Middle frontal gyrus (tissue), 1 donor: ENCODE measurements around the gene SRI.
"Not testable (repeated sequence)": the region's sequence is repeated elsewhere in the genome, so short reads cannot be mapped to it uniquely, and the experiment has no call there.

ENCODE experiments used
- DNase-seq: peaks from one replicate; pipeline ENCODE4 v3.0.0-alpha.2; 2015; ENCODE audit warnings: low spot score; ENCODE audit errors: extremely low spot score

Gene SRI

DNA sequence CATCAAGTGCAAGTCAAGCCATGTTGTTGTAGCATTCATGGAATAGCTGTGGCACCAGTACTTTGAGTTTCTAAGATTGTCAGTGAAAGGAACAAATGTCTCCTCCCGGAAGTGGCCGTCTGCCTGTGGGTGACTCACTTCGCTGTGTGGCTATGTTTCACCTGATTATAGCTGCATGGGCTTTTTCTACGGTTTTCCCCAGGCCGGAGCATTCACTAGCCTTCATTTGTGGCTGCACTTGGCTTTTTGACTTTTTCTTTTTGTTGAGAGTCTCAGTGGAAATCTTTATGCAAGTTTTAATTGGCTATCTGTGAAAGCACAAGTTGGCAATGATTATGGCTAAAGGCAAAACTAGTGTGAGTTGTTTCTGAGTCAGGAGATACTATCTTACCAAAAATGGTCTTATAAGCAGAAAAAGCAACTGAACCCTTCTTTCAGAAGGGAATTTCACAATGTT is 35.0 kb downstream of the SRI start:
- no peak for DNase-seq

DNA sequence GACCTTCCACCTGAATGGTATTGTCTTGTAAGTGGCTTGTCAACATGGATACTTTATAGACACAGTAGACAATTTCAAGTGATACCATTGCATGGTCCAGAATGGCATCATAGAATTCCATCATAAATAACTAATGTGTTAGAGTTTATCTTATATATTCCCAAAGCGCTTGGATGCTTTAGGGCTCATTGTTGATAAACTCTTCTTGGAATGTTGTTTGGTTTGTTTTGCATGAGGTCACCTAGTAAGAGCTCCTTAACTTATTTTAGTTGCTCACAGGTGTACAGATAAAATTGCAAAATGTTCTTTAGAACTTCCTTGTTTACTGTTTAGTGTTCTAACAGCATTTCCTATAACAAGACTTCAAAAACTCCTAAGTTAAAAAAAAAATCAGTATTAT is 36.8 kb downstream of the SRI start:
- no peak for DNase-seq

DNA sequence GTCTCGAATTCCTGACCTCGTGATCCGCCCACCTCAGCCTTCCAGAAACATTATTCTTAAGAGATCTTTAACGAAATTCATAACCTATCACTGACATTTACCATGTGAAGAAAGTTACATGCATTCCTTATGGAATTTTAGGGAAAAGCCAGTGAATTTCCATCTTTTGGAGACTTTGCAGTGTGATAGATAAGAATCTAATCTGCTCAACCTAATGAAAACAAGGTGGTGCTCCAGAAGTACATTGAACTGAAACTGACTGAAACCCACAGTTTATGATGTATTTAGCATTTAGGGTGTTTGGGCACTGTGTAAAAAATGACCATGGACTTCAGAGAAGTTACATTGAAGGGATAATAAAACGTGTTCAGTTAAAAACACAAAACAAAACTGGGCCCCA is 43.6 kb downstream of the SRI start:
- no peak for DNase-seq

DNA sequence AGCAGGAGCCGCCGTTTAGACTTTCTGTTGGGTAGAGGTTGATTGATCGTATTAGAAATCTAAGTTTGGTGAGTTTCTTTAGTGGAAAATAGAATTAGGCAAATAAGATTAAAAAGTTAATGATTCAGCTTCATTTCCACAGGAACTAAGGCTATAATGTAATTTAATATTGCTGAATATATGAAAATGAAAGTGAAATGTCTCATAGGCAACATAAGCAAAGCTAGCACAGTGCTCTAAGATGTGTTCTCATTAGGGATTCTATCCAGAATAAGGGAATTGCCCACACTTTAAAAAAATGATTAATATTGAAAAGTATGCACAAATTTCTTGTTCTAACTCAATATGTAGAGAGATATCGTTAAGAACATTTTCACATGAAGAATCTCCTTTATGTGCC is 47.0 kb downstream of the SRI start:
- no peak for DNase-seq

DNA sequence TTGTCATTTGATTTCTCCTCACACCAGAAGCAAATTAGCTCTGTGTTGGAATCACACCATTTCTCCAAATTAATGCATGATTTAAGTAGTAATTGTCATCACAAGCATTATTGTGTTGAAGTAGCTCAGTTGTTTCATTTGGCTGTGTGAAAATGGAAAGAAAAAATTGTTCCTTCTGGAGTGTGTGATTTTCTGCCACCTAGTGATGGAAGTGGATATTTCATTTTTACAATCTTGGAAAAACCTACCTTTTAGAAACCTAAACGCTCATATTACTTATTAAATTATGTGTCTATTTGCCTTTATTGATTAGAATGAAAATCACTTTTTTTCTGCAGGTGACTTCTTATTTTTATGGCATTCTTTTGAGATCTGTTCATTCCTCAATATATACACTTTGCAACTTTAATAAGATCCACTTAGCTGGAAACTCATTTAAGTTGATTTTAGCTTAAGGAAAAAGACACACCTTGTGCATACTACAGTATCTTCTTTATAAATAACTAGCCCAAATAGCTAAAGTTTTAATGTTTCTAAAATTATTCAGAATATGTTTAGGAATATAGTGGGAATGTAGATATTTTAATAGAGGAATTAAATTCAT is 50.0 kb downstream of the SRI start:
- peak; percentile 37 for DNase-seq

DNA sequence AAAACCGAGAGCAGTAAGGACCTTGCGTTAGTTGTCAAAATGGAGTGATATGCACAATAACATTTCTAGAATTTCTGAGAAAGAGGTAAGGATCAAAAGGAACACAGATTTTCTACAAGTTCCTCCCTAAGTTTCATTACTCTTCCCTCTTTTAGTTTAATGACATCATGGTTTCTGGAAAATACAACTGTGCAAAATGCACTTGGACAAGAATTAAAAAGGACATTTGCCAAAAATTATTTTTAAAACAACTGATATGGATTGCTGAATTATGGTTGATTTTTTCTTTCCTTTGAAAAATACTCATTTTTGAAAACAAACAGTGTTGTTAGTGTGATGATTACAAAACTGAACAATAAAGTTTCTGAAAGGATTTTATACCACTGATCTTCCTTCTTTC is 52.1 kb downstream of the SRI start:
- no peak for DNase-seq

DNA sequence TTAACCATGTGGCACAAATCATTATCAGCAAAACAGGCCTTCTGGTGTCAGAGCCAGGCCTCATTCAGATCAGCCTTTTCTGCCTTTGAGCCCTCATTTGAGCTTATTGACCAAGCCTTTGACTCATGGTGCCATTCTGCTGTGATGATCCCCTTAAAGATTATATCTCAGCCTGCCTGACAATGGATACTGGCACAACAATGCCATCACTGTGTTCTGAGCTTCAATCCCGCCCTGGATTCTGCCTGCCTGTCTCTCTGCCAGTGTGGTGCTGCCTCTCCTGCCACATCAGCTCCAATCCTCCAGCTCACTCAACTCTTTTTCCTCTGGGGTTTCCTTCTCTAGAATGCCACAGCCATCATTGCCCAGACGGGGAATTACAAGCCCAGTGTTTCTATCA is 52.6 kb downstream of the SRI start:
- no peak for DNase-seq

DNA sequence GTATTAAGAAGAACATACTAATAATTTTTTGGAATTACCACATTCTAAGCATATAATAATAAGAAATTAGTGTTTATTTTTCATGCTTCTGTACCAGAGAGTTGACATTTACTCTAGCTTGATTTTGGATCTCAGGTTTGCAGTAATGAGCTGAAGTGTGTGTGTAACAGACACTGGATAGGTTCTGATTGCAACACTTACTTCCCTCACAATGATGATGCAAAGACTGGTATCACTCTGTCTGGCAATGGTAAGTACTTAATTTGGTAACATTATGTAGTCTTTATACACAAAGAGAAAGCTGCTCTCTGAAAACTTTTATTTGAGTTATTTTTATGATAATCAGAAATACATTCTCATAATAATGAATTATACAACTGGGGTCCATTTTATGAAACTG is 54.1 kb downstream of the SRI start:
- DNase-seq: no peak

DNA sequence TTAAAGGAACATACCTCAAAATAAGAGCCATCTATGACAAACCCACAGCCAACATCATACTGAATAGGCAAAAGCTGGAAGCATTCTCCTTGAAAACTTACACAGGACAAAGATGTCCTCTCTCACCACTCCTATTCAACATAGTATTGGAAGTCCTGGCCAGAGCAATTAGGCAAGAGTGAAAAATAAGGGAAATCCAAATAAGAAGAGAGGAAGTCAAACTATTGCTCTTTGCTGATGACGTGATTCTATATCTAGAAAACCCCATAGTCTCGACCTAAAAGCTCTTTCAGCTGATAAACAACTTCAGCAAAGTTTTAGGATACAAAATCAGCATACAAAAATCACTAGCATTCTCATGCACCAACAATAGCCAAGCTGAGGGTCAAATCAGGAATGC is 60.1 kb downstream of the SRI start:
- DNase-seq: not testable (repeated sequence)

DNA sequence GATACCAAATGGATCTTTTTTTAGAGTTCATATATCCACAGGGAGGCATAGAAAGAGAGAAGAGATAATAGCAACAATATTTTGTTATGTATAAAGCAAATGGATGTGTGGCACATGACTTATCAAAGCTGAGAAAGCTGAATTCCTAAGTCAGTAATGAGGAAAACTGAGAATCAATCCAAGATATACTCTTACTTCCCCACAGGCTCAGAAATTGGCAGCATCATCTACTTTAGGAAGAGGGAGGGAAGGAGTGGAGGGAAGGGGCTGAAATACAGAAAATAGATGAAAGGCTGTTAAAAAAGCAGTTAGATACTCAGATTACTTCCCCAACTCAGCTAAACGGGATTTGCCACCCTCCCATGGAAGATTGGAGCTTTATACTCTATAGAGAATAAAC is 63.5 kb downstream of the SRI start:
- DNase-seq: no peak

DNA sequence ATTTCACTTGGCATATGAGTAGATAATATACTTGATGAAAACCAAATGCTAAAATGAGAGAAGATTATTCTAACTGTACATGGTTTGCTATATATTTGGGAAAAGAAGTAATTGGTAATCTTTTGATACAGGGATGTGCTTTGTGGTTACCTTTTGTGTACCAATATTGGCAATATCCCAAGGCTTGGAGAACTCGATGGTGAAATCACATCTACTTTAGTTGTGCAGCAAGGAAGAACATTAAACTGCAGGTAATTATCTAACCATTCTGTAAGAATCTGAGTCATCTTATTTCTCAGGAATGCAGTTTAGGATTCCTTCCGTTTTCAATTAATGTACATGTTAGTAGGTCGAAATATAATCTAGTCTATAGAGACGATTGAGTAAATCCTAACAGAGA is 64.1 kb downstream of the SRI start:
- DNase-seq: no peak
